Breast epithelium (tissue), 4 donors: Measurements from ENCODE around the gene MAMDC4. TPM values are rescaled to one million over a fixed set of nuclear protein-coding genes. Genes with fewer than 3 reads are reported as not detected.

Experiments
- DNase-seq, 2 donors: peaks; one replicate each; pipeline ENCODE4 v3.0.0-alpha.2; 2019; ENCODE audit warnings: low spot score in 2 of 2
- H3K27ac ChIP-seq, 2 donors: fragments of 200-600 bp; sonication (generic) in 1 of 2; one replicate each; pipeline ENCODE4 v1.5.1; 2016 to 2019; ENCODE audit warnings: mild to moderate bottlenecking in 1 of 2
- H3K27me3 ChIP-seq, 2 donors: fragments of 200-600 bp; sonication (generic) in 1 of 2; one replicate each; pipeline versions ENCODE4 v1.5.1 to v1.6.0; 2017 to 2019; ENCODE audit warnings: control low read depth in 1 of 2, mild to moderate bottlenecking in 1 of 2
- H3K36me3 ChIP-seq: fragments of 200-600 bp; one replicate; pipeline ENCODE4 v1.5.1; 2019
- H3K4me1 ChIP-seq, 2 donors: fragments of 200-600 bp; sonication (generic); one replicate each; pipeline ENCODE4 v1.5.1; 2016 to 2019; ENCODE audit warnings: control low read depth in 1 of 2
- H3K4me3 ChIP-seq, 3 donors: fragments of 200-600 bp; sonication (generic); 1 replicate in 2 of 3; 2 replicates in 1 of 3; pipeline ENCODE4 v1.5.1; 2016 to 2019; ENCODE audit warnings: mild to moderate bottlenecking in 3 of 3, moderate library complexity in 2 of 3
- H3K9me3 ChIP-seq, 2 donors: fragments of 200-600 bp; sonication (generic) in 1 of 2; one replicate each; pipeline ENCODE4 v1.5.1; 2016 to 2019; ENCODE audit warnings: control low read depth in 1 of 2
- POLR2A ChIP-seq: fragments of 450-650 bp; IDR thresholded peaks from one replicate; pipeline ENCODE4 v1.6.1; 2016; ENCODE audit warnings: antibody characterized with exemption, mild to moderate bottlenecking, moderate library complexity
- POLR2AphosphoS5 ChIP-seq, 3 donors: sonication (generic); formaldehyde crosslinking; IDR thresholded peaks; one replicate each; pipeline ENCODE4 v1.6.1; 2017; ENCODE audit warnings: antibody characterized with exemption in 3 of 3
- intact Hi-C: fragments of 100-400 bp; cut with DNase I; formaldehyde crosslinking; loops from one replicate; pipeline ENCODE4 v1.15.1; 2023; ENCODE audit warnings: low total_unique reads
- total RNA-seq, 3 donors: library from RNA; depleted of rRNA; stranded (reverse); fragments of >200 nt; gene quantifications; one replicate each; pipeline ENCODE4 v1.1.0, GENCODE V29; 2016
- TF ChIP-seq, protein P1 (sequence below), 3 donors: fragments of 450-650 bp; IDR thresholded peaks; one replicate each; pipeline ENCODE4 v1.5.1; 2016 to 2017; ENCODE audit warnings: antibody characterized with exemption in 3 of 3, mild to moderate bottlenecking in 3 of 3, moderate library complexity in 3 of 3

MAMDC4 gene
- total RNA-seq, 3 donors from 2014 or later = 0.64 to 5.6 (median 3.4) TPM

DNA sequence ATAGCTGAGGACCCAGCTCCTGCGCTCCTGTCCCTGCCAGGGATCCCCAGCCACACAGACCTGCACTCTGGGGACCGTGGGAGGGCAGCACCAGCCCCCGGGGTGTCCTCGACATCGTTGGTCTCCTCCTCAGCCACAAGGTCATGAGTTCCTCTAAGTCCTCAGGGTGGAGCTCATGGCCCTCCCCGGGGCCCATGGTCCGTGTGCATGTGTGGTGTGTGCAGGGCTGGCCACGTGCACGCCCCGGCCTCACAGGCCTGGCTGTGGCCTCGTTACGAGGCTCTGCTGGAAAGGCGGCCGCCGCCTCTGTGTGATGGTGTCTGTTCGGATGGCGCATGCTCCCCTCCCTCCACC, 26.0 kb upstream of the MAMDC4 start:
- Histone ChIP-seq H3K4me3 (no peak overlapping the region), H3K36me3 (peaks cover 16% of the 10 kb centered on the region), H3K27me3 (no peaks in the 10 kb centered on the region), H3K9me3 (no peaks in the 10 kb centered on the region), H3K27ac (no peak overlapping the region), H3K4me1 (no peaks in the 10 kb centered on the region)
- DNase-seq = no peak
- intact Hi-C loops = no loop called here
- TF ChIP-seq POLR2A = no peak
- TF ChIP-seq, protein P1, sequence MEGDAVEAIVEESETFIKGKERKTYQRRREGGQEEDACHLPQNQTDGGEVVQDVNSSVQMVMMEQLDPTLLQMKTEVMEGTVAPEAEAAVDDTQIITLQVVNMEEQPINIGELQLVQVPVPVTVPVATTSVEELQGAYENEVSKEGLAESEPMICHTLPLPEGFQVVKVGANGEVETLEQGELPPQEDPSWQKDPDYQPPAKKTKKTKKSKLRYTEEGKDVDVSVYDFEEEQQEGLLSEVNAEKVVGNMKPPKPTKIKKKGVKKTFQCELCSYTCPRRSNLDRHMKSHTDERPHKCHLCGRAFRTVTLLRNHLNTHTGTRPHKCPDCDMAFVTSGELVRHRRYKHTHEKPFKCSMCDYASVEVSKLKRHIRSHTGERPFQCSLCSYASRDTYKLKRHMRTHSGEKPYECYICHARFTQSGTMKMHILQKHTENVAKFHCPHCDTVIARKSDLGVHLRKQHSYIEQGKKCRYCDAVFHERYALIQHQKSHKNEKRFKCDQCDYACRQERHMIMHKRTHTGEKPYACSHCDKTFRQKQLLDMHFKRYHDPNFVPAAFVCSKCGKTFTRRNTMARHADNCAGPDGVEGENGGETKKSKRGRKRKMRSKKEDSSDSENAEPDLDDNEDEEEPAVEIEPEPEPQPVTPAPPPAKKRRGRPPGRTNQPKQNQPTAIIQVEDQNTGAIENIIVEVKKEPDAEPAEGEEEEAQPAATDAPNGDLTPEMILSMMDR (IDR thresholded peaks at IDR 0.05) = no peak
- no peak for TF ChIP-seq POLR2AphosphoS5 (IDR thresholded peaks at IDR 0.05)

DNA sequence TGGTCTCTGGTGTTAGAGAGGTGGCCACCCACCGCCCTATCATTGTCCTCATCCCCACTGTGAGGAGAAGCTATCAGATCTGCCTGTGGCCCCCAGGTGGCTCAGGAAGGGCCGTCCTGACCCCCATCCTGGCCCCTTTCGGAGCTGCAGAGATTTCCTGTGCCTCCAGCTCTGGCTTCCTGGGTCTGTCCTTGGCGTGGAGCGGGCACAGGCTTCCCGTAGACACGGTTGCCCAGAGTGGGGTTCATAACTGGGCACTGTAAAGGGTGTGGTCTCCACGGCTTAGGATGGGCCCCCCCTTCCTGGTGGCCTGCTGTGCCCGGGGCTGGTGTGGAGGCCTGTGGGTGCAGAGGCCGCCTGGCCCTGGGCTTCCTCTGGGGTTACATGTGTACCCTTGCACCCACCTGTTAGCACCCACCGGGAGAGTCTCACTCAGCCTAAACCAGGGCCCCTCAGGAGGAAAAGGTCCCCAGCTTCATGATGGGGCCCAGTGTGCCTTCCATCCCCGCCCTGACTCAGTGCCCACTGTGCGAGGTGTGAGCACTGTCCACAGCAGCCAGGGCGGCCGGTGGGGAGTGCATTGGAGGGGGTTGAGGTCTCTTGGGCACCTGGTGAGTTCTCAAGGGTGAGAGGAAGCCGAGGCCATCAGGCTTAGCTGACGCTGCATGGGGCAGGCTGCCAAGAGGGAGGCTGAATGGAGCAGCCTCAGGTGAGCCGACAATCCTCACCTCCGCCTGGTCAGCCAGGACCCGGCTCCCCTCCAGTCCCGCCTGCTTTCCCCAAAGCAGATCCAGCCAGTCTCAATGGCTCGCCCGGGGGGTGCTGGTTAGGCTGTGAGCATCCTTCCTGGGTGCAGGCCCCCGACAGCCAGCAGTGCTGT, 25.2 kb upstream of the MAMDC4 start:
- intact Hi-C loops = no loop called here
- H3K4me3 ChIP-seq = no peak overlapping the region
- no peaks in the 10 kb centered on the region for H3K27me3 ChIP-seq
- no peaks in the 10 kb centered on the region for H3K9me3 ChIP-seq
- DNase-seq = no peak
- H3K4me1 ChIP-seq = no peaks in the 10 kb centered on the region
- peaks cover 16% of the 10 kb centered on the region for H3K36me3 ChIP-seq
- no peak overlapping the region for H3K27ac ChIP-seq
- TF ChIP-seq, protein P1 (IDR thresholded peaks at IDR 0.05) = no peak
- no peak for TF ChIP-seq POLR2AphosphoS5 (IDR thresholded peaks at IDR 0.05)
- TF ChIP-seq POLR2A = no peak

DNA sequence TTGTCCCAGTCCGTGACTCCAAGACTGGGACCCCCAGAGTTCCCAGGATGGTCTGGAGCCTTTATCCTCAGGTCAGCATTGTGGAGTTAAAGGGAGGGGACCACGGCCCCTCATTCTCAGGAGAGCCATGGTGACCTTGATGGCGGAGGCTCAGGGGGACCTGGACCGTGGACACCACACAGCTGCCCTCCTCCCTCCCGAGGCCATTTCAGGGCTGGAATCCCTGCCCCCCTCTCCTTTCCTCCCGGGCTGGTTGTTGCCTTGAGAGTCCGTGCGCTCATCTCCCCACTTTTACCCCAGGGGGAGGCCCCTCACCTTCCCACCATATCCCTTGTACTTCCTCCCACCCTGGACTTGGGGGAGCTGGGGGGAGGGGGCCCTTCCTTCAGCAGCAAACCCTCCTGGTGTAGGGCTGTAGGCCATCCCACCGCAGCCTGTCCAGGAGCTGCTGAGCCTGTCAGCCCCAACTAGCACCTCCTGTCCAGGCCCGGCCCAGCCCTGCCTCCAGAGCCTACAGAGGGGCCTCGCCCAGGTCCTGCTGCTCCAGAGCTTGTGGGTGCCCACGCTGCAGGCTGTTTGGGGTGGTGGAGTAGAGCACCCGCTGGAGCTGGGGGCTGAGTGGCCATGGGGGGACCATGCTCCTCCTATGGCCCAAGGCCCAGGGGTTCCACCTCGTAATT, 24.2 kb upstream of the MAMDC4 start:
- no peak overlapping the region for H3K4me3 ChIP-seq
- no peak overlapping the region for H3K27ac ChIP-seq
- H3K4me1 ChIP-seq = no peaks in the 10 kb centered on the region
- no peaks in the 10 kb centered on the region for H3K27me3 ChIP-seq
- DNase-seq = no peak
- intact Hi-C loops = no loop called here
- TF ChIP-seq, protein P1 (IDR thresholded peaks at IDR 0.05) = no peak
- TF ChIP-seq POLR2A (no peak), POLR2AphosphoS5 (IDR thresholded peaks at IDR 0.05) (no peak)
- H3K36me3 ChIP-seq = peaks cover 16% of the 10 kb centered on the region
- H3K9me3 ChIP-seq = no peaks in the 10 kb centered on the region

- Histone ChIP-seq H3K36me3 (peaks cover 16% of the 10 kb centered on the region), H3K9me3 (no peaks in the 10 kb centered on the region), H3K27me3 (no peaks in the 10 kb centered on the region), H3K4me1 (no peaks in the 10 kb centered on the region), H3K4me3 (no peak overlapping the region), H3K27ac (no peak overlapping the region)
- TF ChIP-seq, protein P1 (IDR thresholded peaks at IDR 0.05) = no peak
- no peak for TF ChIP-seq POLR2AphosphoS5 (IDR thresholded peaks at IDR 0.05)
- TF ChIP-seq POLR2A = no peak
- DNase-seq = no peak
- intact Hi-C loops = no loop called here
Measured at GRCh38 chr9:136828474-136829140, 23.5 kb upstream of the MAMDC4 start.
